ENCODE data around the gene GAL3ST3.

Gene GAL3ST3

DNA sequence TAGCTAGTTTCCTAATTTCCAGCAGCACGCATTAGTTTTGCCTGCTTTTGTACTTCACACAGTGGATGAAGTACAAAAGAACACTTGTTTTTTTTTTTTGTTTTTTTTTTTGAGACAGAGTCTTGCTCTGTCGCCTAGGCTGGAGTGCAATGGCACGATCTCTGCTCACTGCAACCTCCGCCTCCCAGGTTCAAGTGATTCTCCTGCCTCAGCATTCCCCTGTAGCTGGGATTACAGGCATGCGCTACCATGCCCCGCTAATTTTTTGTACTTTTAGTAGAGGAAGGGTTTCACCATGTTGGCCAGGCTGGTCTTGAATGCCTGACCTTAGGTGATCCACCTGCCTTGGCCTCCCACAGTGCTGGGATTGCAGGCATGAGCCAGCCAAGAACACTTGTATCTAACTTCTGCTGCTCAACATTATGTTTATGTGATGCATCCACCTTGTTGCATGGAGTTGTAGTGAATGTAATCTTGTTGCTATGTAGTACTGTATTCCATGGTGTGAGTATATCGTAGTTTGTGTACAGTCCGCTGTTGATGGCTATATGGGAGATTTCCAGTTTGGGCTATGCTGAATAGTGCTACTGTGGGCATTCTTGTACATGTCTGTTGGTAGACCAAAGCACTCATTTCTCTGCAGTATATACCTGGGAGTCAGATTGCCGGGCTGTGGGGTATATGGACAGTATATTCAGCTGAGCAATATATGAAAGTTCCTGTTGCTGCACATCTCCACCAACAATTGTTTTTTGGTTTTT, 38.4 kb upstream of the GAL3ST3 start:
- peaks cover 87% of the 10 kb centered on the region for H3K79me2 ChIP-seq (ENCODE audit: control insufficient read depth, low read length)
- TF ChIP-seq CTCF (IDR thresholded peaks at IDR 0.05; ENCODE audit: low read depth, low read length, poor library complexity, severe bottlenecking) (no peak), EZH2phosphoT487 (IDR thresholded peaks at IDR 0.05; ENCODE audit: borderline replicate concordance, low read length) (no peak)
- H3F3A ChIP-seq (ENCODE audit: control insufficient read depth, insufficient read depth): peaks cover 18% of the 10 kb centered on the region
- peak overlapping the region; percentile 87 for H3K4me2 ChIP-seq (ENCODE audit: low read length)
- H3K4me3 ChIP-seq (ENCODE audit: low read length): peak overlapping the region; percentile 64
- peak overlapping the region; percentile 94 for H3K27ac ChIP-seq (ENCODE audit: low read depth, low read length)
- H4K20me1 ChIP-seq (ENCODE audit: control insufficient read depth, insufficient read depth, low read depth, low read length): no peaks in the 10 kb centered on the region
- H3K4me1 ChIP-seq (ENCODE audit: control insufficient read depth, low read length): peaks cover 80% of the 10 kb centered on the region
- H3K36me3 ChIP-seq (ENCODE audit: control insufficient read depth, low read length): peaks cover 21% of the 10 kb centered on the region
- no peaks in the 10 kb centered on the region for H3K9me2 ChIP-seq (replicated peaks; ENCODE audit: control insufficient read depth, low read length)
- no peaks in the 10 kb centered on the region for H3K27me3 ChIP-seq (ENCODE audit: control insufficient read depth, low read length)
- H3K9me3 ChIP-seq (ENCODE audit: control insufficient read depth, insufficient read depth, low read length): peaks cover 4% of the 10 kb centered on the region; the same call in 1 of the 2 replicates

DNA sequence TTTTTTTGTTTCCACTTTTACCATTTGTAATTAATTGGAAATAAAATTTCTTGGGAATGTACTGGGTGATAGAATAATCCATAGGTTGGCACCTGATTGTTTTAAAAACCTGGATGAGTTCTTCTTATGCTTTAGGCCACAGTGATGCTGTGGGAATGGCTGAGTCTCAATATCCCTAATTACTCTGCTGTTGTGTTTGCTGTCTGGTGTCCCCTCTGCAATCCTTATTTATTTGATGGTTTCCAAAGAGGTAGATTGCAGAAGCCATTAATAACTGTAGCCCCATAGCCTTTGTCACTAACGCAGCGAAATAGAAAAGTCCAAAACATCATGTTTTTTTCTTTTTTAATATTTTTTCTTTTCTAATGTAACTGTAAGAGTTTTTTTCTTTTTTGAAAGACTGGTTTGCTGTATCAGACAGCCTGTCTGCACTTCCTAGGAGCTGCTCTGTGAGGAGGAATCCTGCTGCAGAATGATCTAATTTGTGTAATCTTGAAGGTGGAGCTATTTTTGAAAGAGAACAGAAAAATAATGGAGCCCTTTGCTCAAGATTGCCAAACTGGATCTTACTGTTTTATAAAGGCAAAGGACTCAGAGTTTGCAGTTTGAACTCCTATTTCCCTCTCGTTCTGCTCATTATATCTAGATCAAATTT, 36.0 kb upstream of the GAL3ST3 start:
- Histone ChIP-seq H3K36me3 (ENCODE audit: control insufficient read depth, low read length) (peaks cover 19% of the 10 kb centered on the region), H3K9me3 (ENCODE audit: control insufficient read depth, insufficient read depth, low read length) (no peaks in the 10 kb centered on the region), H3K4me3 (ENCODE audit: low read length) (peak overlapping the region; percentile 53), H3K27me3 (ENCODE audit: control insufficient read depth, low read length) (no peaks in the 10 kb centered on the region), H3K4me1 (ENCODE audit: control insufficient read depth, low read length) (peaks cover 98% of the 10 kb centered on the region), H3K4me2 (ENCODE audit: low read length) (peak overlapping the region; percentile 90), H3K9me2 (replicated peaks; ENCODE audit: control insufficient read depth, low read length) (no peaks in the 10 kb centered on the region), H3K27ac (ENCODE audit: low read depth, low read length) (peak overlapping the region; percentile 94), H3F3A (ENCODE audit: control insufficient read depth, insufficient read depth) (peaks cover 23% of the 10 kb centered on the region), H3K79me2 (ENCODE audit: control insufficient read depth, low read length) (peaks cover 98% of the 10 kb centered on the region), H4K20me1 (ENCODE audit: control insufficient read depth, insufficient read depth, low read depth, low read length) (no peaks in the 10 kb centered on the region)
- TF ChIP-seq CTCF (IDR thresholded peaks at IDR 0.05; ENCODE audit: low read depth, low read length, poor library complexity, severe bottlenecking) (no peak), EZH2phosphoT487 (IDR thresholded peaks at IDR 0.05; ENCODE audit: borderline replicate concordance, low read length) (no peak)

GRCh38 chr11:66083767-66084166, 34.8 kb upstream of the GAL3ST3 start:
- Histone ChIP-seq H3K4me3 (ENCODE audit: low read length) (peak overlapping the region; percentile 53), H3K9me2 (replicated peaks; ENCODE audit: control insufficient read depth, low read length) (no peaks in the 10 kb centered on the region), H3K79me2 (ENCODE audit: control insufficient read depth, low read length) (peaks cover 98% of the 10 kb centered on the region), H3K36me3 (ENCODE audit: control insufficient read depth, low read length) (peaks cover 18% of the 10 kb centered on the region; the same call in 1 of the 2 replicates), H3K4me2 (ENCODE audit: low read length) (peak overlapping the region; percentile 90), H3K27ac (ENCODE audit: low read depth, low read length) (peak overlapping the region; percentile 94), H4K20me1 (ENCODE audit: control insufficient read depth, insufficient read depth, low read depth, low read length) (no peaks in the 10 kb centered on the region), H3F3A (ENCODE audit: control insufficient read depth, insufficient read depth) (peaks cover 23% of the 10 kb centered on the region), H3K9me3 (ENCODE audit: control insufficient read depth, insufficient read depth, low read length) (no peaks in the 10 kb centered on the region), H3K4me1 (ENCODE audit: control insufficient read depth, low read length) (peaks cover 98% of the 10 kb centered on the region), H3K27me3 (ENCODE audit: control insufficient read depth, low read length) (no peaks in the 10 kb centered on the region)
- TF ChIP-seq EZH2phosphoT487 (IDR thresholded peaks at IDR 0.05; ENCODE audit: borderline replicate concordance, low read length) (no peak), CTCF (IDR thresholded peaks at IDR 0.05; ENCODE audit: low read depth, low read length, poor library complexity, severe bottlenecking) (no peak)
